Measurements from ENCODE around the gene B3GNT3.

B3GNT3 gene

GRCh38 chr19:17802137-17802858 lies 7.4 kb downstream of the B3GNT3 start:
- H3K4me3 ChIP-seq (replicated peaks in 1 of 2; ENCODE audit: low read depth in 2 of 2, low read length in 2 of 2) = no peak overlapping the region
- no peak for DNase-seq (ENCODE audit: low read depth in 2 of 2)
- no peak for TF ChIP-seq CTCF (IDR thresholded peaks at IDR 0.05; ENCODE audit: low read depth, low read length)

GRCh38 chr19:17803264-17803896 lies 8.4 kb downstream of the B3GNT3 start:
- TF ChIP-seq CTCF (IDR thresholded peaks at IDR 0.05; ENCODE audit: low read depth, low read length) = no peak
- DNase-seq (ENCODE audit: low read depth in 2 of 2) = no peak
- no peak overlapping the region for H3K4me3 ChIP-seq (replicated peaks in 1 of 2; ENCODE audit: low read depth in 2 of 2, low read length in 2 of 2)

GRCh38 chr19:17805427-17805826 lies 10.5 kb downstream of the B3GNT3 start:
- no peak overlapping the region for H3K4me3 ChIP-seq (replicated peaks in 1 of 2; ENCODE audit: low read depth in 2 of 2, low read length in 2 of 2)
- DNase-seq (ENCODE audit: low read depth in 2 of 2) = no peak
- TF ChIP-seq CTCF (IDR thresholded peaks at IDR 0.05; ENCODE audit: low read depth, low read length) = no peak

- H3K4me3 ChIP-seq (replicated peaks in 1 of 2; ENCODE audit: low read depth in 2 of 2, low read length in 2 of 2) = no peak overlapping the region
- TF ChIP-seq CTCF (IDR thresholded peaks at IDR 0.05; ENCODE audit: low read depth, low read length) = no peak
- DNase-seq (ENCODE audit: low read depth in 2 of 2) = no peak
Measured at GRCh38 chr19:17806945-17807344, 12.0 kb downstream of the B3GNT3 start.

- TF ChIP-seq CTCF (IDR thresholded peaks at IDR 0.05; ENCODE audit: low read depth, low read length) = no peak
- H3K4me3 ChIP-seq (replicated peaks in 1 of 2; ENCODE audit: low read depth in 2 of 2, low read length in 2 of 2) = no peak overlapping the region
- DNase-seq (ENCODE audit: low read depth in 2 of 2) = no peak
Measured at GRCh38 chr19:17807731-17808316, 12.9 kb downstream of the B3GNT3 start.

GRCh38 chr19:17811103-17811502 lies 16.2 kb downstream of the B3GNT3 start:
- DNase-seq (ENCODE audit: low read depth in 2 of 2) = no peak
- no peak overlapping the region for H3K4me3 ChIP-seq (replicated peaks in 1 of 2; ENCODE audit: low read depth in 2 of 2, low read length in 2 of 2)
- TF ChIP-seq CTCF (IDR thresholded peaks at IDR 0.05; ENCODE audit: low read depth, low read length) = no peak

Data from cardiac fibroblast (primary cell).